GM19328 (cell line): ENCODE measurements around the gene KCNK16.

ENCODE experiments used
- ATAC-seq: cut with Tn5 transposase; IDR thresholded peaks from one replicate; pipeline ENCODE4 v1.9.1; 2021; ENCODE audit warnings: mild to moderate bottlenecking, moderate library complexity; ENCODE audit not compliant: unreplicated experiment

The KCNK16 gene

GRCh38 chr6:39322306-39322850 lies at the start of gene KCNK16:
TSS of gene KCNK16 (minus strand) at chr6:39322702. CDS start at chr6:39322540, 162 bp downstream.
- ATAC-seq: no peak

GRCh38 chr6:39370390-39370789 lies 47.9 kb upstream of the KCNK16 start:
- no peak for ATAC-seq

- ATAC-seq: no peak
Measured at GRCh38 chr6:39369987-39370386, 47.5 kb upstream of the KCNK16 start.

- no peak for ATAC-seq
Measured at GRCh38 chr6:39367700-39368099, 45.2 kb upstream of the KCNK16 start.

GRCh38 chr6:39366931-39367618 lies 44.6 kb upstream of the KCNK16 start:
- no peak for ATAC-seq

GRCh38 chr6:39365281-39366074 lies 43.0 kb upstream of the KCNK16 start:
- no peak for ATAC-seq

GRCh38 chr6:39363280-39363679 lies 40.8 kb upstream of the KCNK16 start:
- no peak for ATAC-seq

- no peak for ATAC-seq
Measured at GRCh38 chr6:39362487-39362865, 40.0 kb upstream of the KCNK16 start.

GRCh38 chr6:39361657-39362486 lies 39.4 kb upstream of the KCNK16 start:
- ATAC-seq: no peak

- ATAC-seq: no peak
Measured at GRCh38 chr6:39360378-39360777, 37.9 kb upstream of the KCNK16 start.

- ATAC-seq: no peak
Measured at GRCh38 chr6:39357998-39358686, 35.6 kb upstream of the KCNK16 start.

GRCh38 chr6:39353698-39354315 lies 31.3 kb upstream of the KCNK16 start:
- ATAC-seq: no peak

GRCh38 chr6:39350723-39351505 lies 28.4 kb upstream of the KCNK16 start:
- ATAC-seq: no peak

- ATAC-seq: no peak
Measured at GRCh38 chr6:39348740-39349139, 26.2 kb upstream of the KCNK16 start.

- no peak for ATAC-seq
Measured at GRCh38 chr6:39347906-39348585, 25.5 kb upstream of the KCNK16 start.

GRCh38 chr6:39347206-39347605 lies 24.7 kb upstream of the KCNK16 start:
- no peak for ATAC-seq

GRCh38 chr6:39344821-39345280 lies 22.3 kb upstream of the KCNK16 start:
- no peak for ATAC-seq

- ATAC-seq: no peak
Measured at GRCh38 chr6:39343396-39343870, 20.9 kb upstream of the KCNK16 start.
